Right atrium auricular region (tissue), 2 donors: ENCODE results near the gene SEC24A. TPM values are rescaled to one million over a fixed set of nuclear protein-coding genes. Genes with fewer than 3 reads are reported as not detected.
"Not testable (repeated sequence)": the region's sequence is repeated elsewhere in the genome, so short reads cannot be mapped to it uniquely, and the experiment has no call there.

ENCODE experiments used
- DNase-seq: peaks from one replicate; pipeline ENCODE4 v3.0.0-alpha.2; 2019; ENCODE audit warnings: low spot score
- H3K27ac ChIP-seq, 2 donors: fragments of 200-600 bp; sonication (generic); 1 replicate in 1 of 2; 2 replicates in 1 of 2; pipeline ENCODE4 v1.5.1; 2016 to 2019
- H3K27me3 ChIP-seq, 2 donors: fragments of 200-600 bp; sonication (generic); one replicate each; pipeline versions ENCODE4 v1.5.1 to v1.6.0; 2017 to 2019
- H3K36me3 ChIP-seq: fragments of 200-600 bp; sonication (generic); one replicate; pipeline ENCODE4 v1.5.1; 2016
- H3K4me1 ChIP-seq, 2 donors: fragments of 200-600 bp; sonication (generic); one replicate each; pipeline versions ENCODE4 v1.5.1 to v1.6.0; 2017 to 2019
- H3K4me3 ChIP-seq, 2 donors: fragments of 200-600 bp; sonication (generic); 1 replicate in 1 of 2; 2 replicates in 1 of 2; pipeline ENCODE4 v1.5.1; 2017 to 2019; ENCODE audit warnings: mild to moderate bottlenecking in 1 of 2, moderate library complexity in 1 of 2
- H3K9me3 ChIP-seq, 2 donors: fragments of 200-600 bp; sonication (generic); one replicate each; pipeline ENCODE4 v1.5.1; 2019
- total RNA-seq, 2 donors: library from RNA; depleted of rRNA; stranded (reverse); fragments of >200 nt; gene quantifications; one replicate each; pipeline ENCODE4 v1.1.0, GENCODE V29; 2016
- TF ChIP-seq, protein P1 (sequence below), 2 donors: fragments of 200-600 bp; sonication (generic); IDR thresholded peaks; one replicate each; pipeline ENCODE4 v1.5.1; 2019; ENCODE audit warnings: antibody characterized with exemption in 2 of 2

SEC24A gene
- total RNA-seq, 2 donors from 2014 or later, result 9.6 to 12.8 TPM

DNA sequence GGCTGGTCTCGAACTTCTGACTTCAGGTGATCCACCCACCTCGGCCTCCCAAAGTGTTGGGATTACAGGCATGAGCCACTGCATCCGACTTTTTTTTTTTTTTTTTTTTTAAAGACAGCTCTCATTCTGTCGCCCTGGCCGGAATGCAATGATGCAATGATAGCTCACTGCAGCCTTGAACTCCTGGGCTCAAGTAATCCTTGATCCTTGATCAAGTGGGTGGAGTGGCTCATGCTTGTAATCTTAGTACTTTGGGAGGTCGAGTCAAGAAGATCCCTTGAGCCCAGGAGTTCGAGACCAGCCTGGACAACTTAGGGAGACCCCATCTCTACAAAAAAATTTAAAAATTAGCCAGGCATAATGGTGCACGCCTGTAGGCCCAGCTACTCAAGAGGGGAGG is 8.1 kb downstream of the SEC24A start:
- Histone ChIP-seq H3K27me3 (no peaks in the 10 kb centered on the region), H3K27ac (no peak overlapping the region), H3K4me1 (peaks cover 0 to under 1% of the 10 kb centered on the region in 2 donors), H3K9me3 (no peaks in the 10 kb centered on the region), H3K4me3 (no peak overlapping the region), H3K36me3 (peaks cover 7% of the 10 kb centered on the region)
- no peak for DNase-seq
- TF ChIP-seq, protein P1, sequence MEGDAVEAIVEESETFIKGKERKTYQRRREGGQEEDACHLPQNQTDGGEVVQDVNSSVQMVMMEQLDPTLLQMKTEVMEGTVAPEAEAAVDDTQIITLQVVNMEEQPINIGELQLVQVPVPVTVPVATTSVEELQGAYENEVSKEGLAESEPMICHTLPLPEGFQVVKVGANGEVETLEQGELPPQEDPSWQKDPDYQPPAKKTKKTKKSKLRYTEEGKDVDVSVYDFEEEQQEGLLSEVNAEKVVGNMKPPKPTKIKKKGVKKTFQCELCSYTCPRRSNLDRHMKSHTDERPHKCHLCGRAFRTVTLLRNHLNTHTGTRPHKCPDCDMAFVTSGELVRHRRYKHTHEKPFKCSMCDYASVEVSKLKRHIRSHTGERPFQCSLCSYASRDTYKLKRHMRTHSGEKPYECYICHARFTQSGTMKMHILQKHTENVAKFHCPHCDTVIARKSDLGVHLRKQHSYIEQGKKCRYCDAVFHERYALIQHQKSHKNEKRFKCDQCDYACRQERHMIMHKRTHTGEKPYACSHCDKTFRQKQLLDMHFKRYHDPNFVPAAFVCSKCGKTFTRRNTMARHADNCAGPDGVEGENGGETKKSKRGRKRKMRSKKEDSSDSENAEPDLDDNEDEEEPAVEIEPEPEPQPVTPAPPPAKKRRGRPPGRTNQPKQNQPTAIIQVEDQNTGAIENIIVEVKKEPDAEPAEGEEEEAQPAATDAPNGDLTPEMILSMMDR (IDR thresholded peaks at IDR 0.05), result no peak

DNA sequence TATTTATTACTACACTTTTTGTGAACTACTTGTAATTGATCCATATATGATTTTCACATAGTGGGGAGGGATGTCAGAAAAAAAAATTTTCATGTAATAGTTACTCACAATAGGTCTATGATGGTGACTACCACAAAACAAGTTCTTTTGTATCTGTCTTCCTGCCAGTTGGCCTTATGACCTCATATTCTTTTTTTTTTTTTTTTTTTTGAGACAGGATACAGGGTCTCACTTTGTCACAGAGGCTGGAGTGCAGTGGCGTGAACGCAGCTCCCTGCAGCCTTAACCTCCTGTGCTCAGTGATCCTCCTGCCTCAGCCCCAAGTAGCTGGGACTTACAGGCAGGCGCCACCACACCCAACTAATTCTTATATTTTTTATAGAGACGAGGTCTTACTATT is 10.9 kb downstream of the SEC24A start:
- peaks cover 27% of the 10 kb centered on the region for H3K36me3 ChIP-seq
- DNase-seq, result no peak
- TF ChIP-seq, protein P1 (IDR thresholded peaks at IDR 0.05), result no peak

DNA sequence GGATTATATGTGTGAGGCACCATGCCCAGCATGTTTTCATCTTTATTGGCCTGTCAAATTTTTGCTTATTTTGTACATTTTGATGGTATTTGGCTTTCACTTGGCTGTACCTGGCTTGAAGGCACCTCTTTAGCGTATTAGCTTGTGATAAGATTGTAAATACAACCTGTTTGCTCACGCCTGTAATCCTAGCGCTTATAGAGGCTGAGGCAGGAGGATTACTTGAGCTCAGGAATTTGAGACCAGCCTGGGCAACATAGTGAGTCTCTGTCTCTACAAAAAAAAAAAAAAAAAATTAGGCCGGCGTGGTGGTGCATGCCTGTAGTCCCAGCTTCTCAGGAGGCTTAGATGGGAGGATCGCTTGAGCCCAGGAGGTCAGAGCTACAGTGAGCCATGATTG is 11.3 kb downstream of the SEC24A start:
- H3K27ac ChIP-seq, result no peak overlapping the region
- no peaks in the 10 kb centered on the region for H3K9me3 ChIP-seq
- H3K27me3 ChIP-seq, result no peaks in the 10 kb centered on the region
- TF ChIP-seq, protein P1 (IDR thresholded peaks at IDR 0.05), result no peak
- no peak for DNase-seq
- H3K4me1 ChIP-seq, result no peaks in the 10 kb centered on the region
- no peak overlapping the region for H3K4me3 ChIP-seq
- peaks cover 27% of the 10 kb centered on the region for H3K36me3 ChIP-seq

More for the DNA sequence above, 10.9 kb downstream of the SEC24A start:
- Histone ChIP-seq H3K27ac (no peak overlapping the region), H3K4me3 (no peak overlapping the region), H3K27me3 (no peaks in the 10 kb centered on the region), H3K9me3 (no peaks in the 10 kb centered on the region), H3K4me1 (no peaks in the 10 kb centered on the region)

DNA sequence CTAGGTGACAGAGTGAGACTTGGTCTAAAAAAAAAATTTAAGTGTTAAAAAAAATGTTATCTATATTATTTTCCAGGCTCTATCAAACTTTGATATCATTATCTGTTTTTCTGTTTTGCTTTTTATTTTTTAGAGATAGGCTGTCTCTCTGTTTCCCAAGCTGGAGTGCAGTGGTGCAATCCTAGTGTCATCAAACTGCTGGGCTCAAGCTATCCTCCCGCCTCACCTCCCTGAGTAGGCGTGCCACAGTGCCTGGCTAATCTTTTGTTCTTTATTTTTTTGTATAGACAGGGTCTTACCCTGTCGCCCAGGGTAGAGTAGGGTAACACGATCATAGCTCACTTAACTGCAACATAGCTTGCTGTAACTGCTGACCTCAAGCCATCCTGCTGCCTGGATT is 14.4 kb downstream of the SEC24A start:
- Histone ChIP-seq H3K4me1 (peaks cover 0 to 8% of the 10 kb centered on the region in 2 donors), H3K27ac (no peak overlapping the region), H3K27me3 (no peaks in the 10 kb centered on the region), H3K36me3 (peaks cover 43% of the 10 kb centered on the region), H3K4me3 (no peak overlapping the region), H3K9me3 (no peaks in the 10 kb centered on the region)
- TF ChIP-seq, protein P1 (IDR thresholded peaks at IDR 0.05), result no peak
- no peak for DNase-seq

DNA sequence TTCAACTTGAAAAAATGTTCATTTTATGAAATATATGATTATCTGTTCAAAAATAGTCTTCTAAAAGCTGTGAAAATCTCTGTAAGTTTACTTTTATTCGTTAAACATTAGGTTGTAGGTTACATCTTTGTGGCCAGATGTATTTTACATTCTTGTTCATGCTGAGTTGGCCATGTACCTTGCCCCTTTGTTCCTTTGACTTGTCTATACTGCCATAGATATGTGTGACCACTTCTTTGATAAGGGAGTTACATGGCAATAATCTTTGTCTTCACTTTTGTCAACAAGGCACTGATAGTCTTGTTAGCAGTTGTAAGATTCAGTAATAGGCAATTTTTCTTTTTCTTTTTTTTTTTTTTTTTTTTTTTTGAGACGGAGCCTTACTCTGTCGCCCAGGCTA is 15.9 kb downstream of the SEC24A start:
- DNase-seq, result no peak
- H3K27ac ChIP-seq, result no peak overlapping the region
- H3K27me3 ChIP-seq, result no peaks in the 10 kb centered on the region
- H3K36me3 ChIP-seq, result peaks cover 51% of the 10 kb centered on the region
- TF ChIP-seq, protein P1 (IDR thresholded peaks at IDR 0.05), result no peak
- no peak overlapping the region for H3K4me3 ChIP-seq
- H3K4me1 ChIP-seq, result peaks cover 0 to 8% of the 10 kb centered on the region in 2 donors
- H3K9me3 ChIP-seq, result no peaks in the 10 kb centered on the region

DNA sequence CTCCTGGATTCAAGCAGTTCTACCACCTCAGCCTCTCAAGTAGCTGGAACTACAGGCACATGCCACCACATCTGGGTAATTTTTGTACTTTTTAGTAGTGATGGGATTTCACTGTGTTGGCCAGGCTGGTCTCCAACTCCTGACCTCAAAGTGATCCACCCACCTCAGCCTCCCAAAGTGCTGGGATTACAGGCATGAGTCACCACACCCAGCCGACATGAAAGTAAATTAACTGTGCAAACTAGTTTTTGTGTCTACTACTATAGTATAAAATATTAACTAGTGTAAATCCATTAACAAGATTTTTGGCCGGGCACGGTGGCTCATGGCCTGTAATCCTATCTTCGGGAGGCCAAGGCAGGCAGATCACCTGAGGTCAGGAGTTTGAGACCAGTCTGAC is 25.0 kb downstream of the SEC24A start:
- not testable (repeated sequence) for H3K9me3 ChIP-seq, DNase-seq, H3K4me1 ChIP-seq, H3K27ac ChIP-seq, H3K4me3 ChIP-seq, H3K27me3 ChIP-seq
- peaks cover 88% of the 10 kb centered on the region for H3K36me3 ChIP-seq

DNA sequence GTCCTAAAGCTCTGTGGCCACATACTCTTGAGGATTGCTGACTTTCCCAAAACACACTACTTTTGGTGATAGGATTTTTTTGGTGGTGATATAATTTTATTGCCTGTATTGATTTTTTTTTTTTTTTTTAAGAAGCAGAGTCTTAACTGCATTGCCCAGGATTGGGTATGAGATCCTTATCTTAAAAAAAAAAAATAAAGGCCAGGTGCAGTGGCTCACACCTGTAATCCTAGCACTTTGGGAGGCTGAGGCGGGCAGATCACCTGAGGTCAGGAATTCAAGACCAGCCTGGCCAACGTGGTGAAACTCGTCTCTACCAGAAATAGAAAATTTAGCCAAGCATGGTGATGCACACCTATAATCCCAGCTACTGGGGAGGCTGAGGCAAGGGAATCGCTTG is 28.8 kb downstream of the SEC24A start:
- DNase-seq, H3K4me3 ChIP-seq, H3K27me3 ChIP-seq, H3K27ac ChIP-seq, H3K4me1 ChIP-seq, H3K9me3 ChIP-seq: not testable (repeated sequence)
- H3K36me3 ChIP-seq, result peaks cover 96% of the 10 kb centered on the region

DNA sequence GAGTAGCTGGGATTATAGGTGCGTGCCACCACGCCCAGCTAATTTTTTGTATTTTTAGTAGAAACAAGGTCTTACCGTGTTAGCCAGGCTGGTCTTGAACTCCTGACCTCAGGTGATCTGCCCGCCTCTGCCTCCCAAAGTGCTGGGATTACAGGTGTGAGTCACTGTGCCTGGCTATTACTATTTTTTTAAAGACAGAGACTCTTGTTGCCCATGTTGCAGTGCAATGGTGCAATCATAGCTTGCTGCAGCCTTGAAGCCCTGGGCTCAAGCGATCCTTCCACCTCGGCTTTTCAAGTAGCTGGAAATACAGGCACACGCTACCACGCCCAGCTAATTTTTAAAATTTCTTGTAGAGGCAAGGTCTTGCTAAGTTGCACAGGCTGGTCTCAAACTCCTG is 41.6 kb downstream of the SEC24A start:
- H3K27ac ChIP-seq, H3K4me3 ChIP-seq, H3K9me3 ChIP-seq, H3K4me1 ChIP-seq, H3K27me3 ChIP-seq, DNase-seq: not testable (repeated sequence)
- H3K36me3 ChIP-seq, result peaks cover 93% of the 10 kb centered on the region
